GM12865 (cell line): ENCODE data around the gene FKBP1B.
"Not testable (repeated sequence)": the region's sequence is repeated elsewhere in the genome, so short reads cannot be mapped to it uniquely, and the experiment has no call there.

Source experiments
- DNase-seq: peaks from one replicate; pipeline ENCODE4 v3.0.0; 2010; ENCODE audit warnings: low read depth
- H3K4me3 ChIP-seq: 2 replicates; pipeline ENCODE4 v1.5.1; 2011; ENCODE audit warnings: mild to moderate bottlenecking, low read depth, low read length, control low read depth
- TF ChIP-seq, protein P1 (sequence below): IDR thresholded peaks from 2 replicates; pipeline ENCODE4 v1.5.1; 2011; ENCODE audit warnings: low read length, control low read depth, low read depth, inconsistent platforms; ENCODE audit not compliant: insufficient read depth; ENCODE audit errors: missing control alignments

The FKBP1B gene

DNA sequence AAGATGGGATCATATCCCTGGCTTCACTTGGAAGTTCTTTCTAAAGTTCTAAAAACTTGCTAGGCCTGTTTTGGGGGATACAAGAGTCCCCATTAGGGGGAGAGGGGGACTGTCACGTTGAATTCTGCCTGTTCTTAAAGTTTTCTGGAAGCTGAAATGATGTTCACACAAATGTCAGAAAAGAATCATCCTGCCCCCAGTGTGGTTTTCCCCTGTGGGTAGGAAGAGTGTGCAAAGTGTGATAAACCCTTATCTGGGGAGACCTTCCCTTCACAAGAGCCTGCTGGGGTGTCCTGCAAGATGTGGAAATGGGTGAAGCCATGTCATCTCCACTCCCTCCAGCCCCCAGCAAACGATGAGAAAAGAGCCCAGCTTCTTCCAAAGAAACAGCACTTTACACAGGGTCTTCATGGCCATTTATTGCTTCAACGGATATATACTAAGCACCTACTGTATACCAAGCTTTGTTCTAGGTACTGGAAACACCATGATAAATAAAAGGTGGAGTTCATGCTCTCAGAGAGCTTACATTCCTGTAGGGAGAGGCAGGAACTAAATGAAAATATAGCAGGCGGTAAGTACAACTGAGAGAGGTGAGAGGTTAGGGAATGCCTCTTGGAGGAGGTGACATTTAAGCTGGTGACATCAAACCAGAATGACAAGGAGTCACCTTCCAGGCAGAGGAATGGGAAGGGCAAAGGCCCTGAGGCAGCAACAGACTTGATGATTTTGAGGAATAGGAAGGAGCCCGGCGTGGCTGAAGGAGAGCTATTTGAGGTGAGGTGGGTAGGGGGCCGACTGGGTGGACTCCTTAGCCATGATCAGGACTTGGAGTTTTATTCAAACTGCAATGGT is 38.1 kb upstream of the FKBP1B start:
- no peak for DNase-seq
- TF ChIP-seq, protein P1, sequence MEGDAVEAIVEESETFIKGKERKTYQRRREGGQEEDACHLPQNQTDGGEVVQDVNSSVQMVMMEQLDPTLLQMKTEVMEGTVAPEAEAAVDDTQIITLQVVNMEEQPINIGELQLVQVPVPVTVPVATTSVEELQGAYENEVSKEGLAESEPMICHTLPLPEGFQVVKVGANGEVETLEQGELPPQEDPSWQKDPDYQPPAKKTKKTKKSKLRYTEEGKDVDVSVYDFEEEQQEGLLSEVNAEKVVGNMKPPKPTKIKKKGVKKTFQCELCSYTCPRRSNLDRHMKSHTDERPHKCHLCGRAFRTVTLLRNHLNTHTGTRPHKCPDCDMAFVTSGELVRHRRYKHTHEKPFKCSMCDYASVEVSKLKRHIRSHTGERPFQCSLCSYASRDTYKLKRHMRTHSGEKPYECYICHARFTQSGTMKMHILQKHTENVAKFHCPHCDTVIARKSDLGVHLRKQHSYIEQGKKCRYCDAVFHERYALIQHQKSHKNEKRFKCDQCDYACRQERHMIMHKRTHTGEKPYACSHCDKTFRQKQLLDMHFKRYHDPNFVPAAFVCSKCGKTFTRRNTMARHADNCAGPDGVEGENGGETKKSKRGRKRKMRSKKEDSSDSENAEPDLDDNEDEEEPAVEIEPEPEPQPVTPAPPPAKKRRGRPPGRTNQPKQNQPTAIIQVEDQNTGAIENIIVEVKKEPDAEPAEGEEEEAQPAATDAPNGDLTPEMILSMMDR = no peak
- no peak overlapping the region for H3K4me3 ChIP-seq

DNA sequence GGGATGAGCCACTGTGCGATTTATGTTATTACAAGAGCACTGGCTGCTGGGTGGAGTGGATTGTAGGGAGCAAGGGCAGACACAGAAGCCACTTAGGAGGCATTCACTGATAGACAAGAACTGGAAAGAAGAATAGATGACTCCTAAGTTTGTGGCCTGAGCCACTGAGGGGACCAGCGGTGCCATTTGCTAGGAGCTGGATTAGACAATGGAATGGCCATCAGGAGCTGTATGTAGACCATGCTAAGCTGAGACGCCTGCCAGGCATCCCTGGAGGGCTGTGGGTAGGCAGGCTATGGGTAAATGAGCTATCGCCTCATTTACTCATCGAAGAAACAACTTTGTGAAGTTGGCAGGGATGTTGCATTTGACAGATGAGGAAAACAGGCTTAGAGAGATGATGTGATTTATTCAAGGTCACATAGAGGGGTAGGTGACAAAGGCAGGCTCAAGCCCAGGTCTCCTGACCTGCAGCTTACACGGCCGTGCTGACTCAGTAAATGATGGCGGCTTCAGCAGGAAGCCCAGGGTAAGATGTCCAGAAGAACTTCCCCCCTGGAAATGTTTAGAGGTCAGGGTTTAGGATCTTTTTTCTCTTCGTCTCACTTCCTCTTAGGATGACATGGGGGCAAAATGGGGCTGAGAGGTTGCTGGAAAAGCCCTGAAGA is 36.9 kb upstream of the FKBP1B start:
- no peak overlapping the region for H3K4me3 ChIP-seq
- TF ChIP-seq, protein P1 = no peak
- no peak for DNase-seq

DNA sequence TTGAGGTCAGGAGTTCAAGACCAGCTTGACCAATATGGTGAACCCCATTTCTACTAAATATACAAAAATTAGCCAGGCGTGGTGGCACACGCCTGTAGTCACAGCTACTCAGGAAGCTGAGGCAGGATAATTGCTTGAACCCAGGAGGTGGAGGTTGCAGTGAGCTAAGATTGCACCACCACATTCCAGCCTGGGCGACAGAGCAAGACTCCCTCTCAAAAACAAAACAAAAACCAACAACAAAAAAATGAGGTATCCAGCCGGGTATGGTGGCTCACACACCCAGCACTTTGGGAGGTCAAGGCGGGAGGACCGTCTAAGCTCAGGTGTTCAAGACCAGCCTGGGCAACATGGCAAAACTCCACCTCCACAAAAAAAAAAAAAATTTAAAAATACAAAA is 34.6 kb upstream of the FKBP1B start:
- not testable (repeated sequence) for H3K4me3 ChIP-seq, DNase-seq

DNA sequence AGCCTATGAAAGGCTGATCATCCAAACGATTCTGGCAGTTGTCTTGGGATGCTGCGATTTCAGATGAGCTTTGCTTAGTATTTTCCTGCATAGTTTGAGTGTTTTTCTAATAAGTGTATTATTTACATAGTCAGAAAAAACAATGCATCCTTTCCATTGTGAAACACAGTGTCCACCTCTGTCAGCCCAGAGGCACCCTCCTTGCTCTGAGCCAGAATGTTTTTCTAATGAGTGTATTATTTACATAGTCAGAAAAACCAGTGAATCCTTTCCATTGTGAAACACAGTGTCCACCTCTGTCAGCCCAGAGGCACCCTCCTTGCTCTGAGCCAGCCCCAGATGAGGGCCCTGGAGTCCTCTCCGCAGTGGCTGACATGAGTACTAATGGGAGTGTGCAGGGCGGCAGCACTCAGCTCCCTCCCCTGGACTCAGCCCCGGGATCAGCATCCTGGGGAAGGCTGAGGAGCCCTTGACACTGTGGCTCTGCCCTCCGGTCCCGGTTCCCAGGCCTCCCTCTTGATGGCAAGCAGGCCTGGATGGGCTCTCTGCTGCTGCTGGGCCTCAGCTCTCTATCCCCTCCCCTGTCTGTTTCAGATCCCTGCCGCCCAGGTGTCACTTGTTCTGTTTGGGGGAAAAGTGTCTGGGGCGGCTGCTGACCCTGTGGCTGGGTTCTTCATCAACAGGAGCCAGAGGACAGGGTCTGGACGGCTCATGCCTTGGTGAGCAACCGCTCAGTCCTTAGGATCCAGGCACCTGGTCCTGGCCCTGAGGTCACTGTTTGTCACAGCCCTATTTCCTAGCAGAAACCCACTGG is 33.8 kb upstream of the FKBP1B start:
- no peak overlapping the region for H3K4me3 ChIP-seq
- DNase-seq = no peak
- TF ChIP-seq, protein P1 = no peak

DNA sequence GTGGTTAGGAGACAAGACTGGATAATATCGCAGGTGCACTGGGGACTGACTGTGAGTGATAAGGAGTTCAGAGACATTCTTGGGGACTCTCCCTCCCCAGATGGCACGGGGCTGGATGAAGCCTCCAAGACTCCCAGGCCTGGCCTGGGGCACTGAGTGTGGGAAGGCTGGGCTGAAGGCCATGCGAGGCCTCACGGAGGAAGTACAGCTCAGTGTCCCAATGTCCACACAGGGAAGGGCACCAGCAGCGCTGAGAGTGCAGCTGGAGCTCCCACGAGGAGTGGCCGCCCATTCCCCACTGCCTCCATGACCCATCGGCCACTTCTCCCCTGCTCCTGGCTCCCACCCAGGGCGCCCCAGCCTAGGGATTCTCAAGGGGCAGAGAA is 33.2 kb upstream of the FKBP1B start:
- TF ChIP-seq, protein P1 = no peak
- H3K4me3 ChIP-seq = no peak overlapping the region
- DNase-seq = no peak

DNA sequence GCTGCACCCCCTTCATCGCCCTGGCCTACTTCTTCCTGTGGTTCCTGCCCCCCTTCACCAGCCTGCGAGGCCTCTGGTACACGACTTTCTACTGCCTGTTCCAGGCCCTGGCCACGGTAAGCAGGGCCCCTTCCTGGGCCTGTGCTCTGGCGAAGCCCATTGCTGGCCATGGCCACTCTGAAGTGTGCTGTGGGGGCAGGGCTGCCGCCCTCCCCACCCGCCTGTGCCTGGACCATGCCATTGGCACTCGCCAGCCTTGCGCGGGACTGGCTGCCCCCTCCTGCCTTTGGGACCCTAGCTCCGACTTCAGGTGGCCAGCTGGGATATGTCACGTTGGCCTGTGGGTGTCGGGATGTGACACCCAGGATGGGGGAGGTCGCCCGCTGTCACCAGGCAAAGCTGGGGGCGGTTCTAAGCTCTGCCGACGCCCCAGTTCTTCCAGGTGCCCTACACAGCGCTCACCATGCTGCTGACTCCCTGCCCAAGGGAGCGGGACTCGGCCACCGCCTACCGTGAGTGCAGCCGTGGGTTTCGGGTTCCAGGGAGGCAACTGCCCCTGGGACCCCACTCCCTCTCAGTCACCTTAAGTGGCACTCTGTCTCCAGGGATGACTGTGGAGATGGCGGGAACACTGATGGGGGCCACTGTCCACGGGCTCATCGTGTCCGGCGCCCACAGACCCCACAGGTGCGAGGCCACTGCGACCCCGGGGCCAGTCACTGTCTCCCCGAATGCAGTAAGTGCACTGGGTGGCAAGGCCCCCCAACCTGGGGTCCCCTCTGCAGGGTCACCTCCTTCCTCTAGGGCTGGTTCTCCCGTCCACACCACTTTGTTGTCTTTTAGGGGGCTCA is 32.5 kb upstream of the FKBP1B start:
- TF ChIP-seq, protein P1 = no peak
- DNase-seq = no peak
- H3K4me3 ChIP-seq = no peak overlapping the region
